ENCODE results near the gene VPS45. TPM values are rescaled to one million over a fixed set of nuclear protein-coding genes. Genes with fewer than 3 reads are reported as not detected.

The VPS45 gene
- polyA plus RNA-seq, 1 of the 3 experiments (the other 2 are of a cell fraction): 31.5 TPM

GRCh38 chr1:150142083-150142482 lies 74.5 kb downstream of the VPS45 start:
- Histone ChIP-seq H3K4me3 (ENCODE audit: low read depth in 2 of 2, low read length in 1 of 2) (no peak overlapping the region), H4K20me1 (ENCODE audit: insufficient read depth) (no peaks in the 10 kb centered on the region), H3K27me3 (ENCODE audit: insufficient read depth) (no peaks in the 10 kb centered on the region), H3K79me2 (ENCODE audit: insufficient read depth) (no peaks in the 10 kb centered on the region; the same call in 1 of the 2 replicates), H3K9me2 (no peaks in the 10 kb centered on the region), H3K9ac (no peak overlapping the region), H3F3A (replicated peaks; ENCODE audit: insufficient read depth) (peaks cover 8% of the 10 kb centered on the region), H3K4me1 (ENCODE audit: control insufficient read depth in 1 of 2, insufficient read depth in 2 of 2, low read depth in 1 of 2, low read length in 1 of 2) (peaks cover 2 to 13% of the 10 kb centered on the region in 2 experiments; a peak in 3 of 4 replicates), H2AFZ (ENCODE audit: low read depth) (no peak overlapping the region), H3K27ac (ENCODE audit: low read depth in 2 of 2, low read length in 1 of 2) (peak overlapping the region in 1 of 2 experiments; percentile 5; a peak in 1 of 4 replicates), H3K9me3 (no peaks in the 10 kb centered on the region), H3K36me3 (replicated peaks in 1 of 2; ENCODE audit: control insufficient read depth in 1 of 2, insufficient read depth in 2 of 2, low read length in 1 of 2) (peaks cover 0 to 18% of the 10 kb centered on the region in 2 experiments), H3K4me2 (no peak overlapping the region; the same call in 1 of the 2 replicates)
- POLR2A ChIA-PET: no interaction called here
- DNase-seq: no peak
- TF ChIP-seq RAD21 (IDR thresholded peaks at IDR 0.05; ENCODE audit: low read length): no peak
- TF ChIP-seq MXI1 (IDR thresholded peaks at IDR 0.05; ENCODE audit: low read depth, low read length): no peak
- TF ChIP-seq NRF1 (IDR thresholded peaks at IDR 0.05; ENCODE audit: low read depth, low read length): no peak
- TF ChIP-seq RXRA (IDR thresholded peaks at IDR 0.05; ENCODE audit: borderline replicate concordance, low read depth): no peak
- TF ChIP-seq ELF1 (IDR thresholded peaks at IDR 0.05): no peak
- TF ChIP-seq TEAD4 (IDR thresholded peaks at IDR 0.05; ENCODE audit: borderline replicate concordance, insufficient read depth): 0 out of 2 replicates have a peak, but pooled peaks have one; percentile 40
- no peak for TF ChIP-seq POLR2AphosphoS5 (IDR thresholded peaks at IDR 0.05; ENCODE audit: low read depth, low read length)
- no peak for TF ChIP-seq EZH2phosphoT487 (IDR thresholded peaks at IDR 0.05; ENCODE audit: borderline replicate concordance, low read depth)
- TF ChIP-seq EP300 (IDR thresholded peaks at IDR 0.05; ENCODE audit: borderline replicate concordance in 1 of 2, low read depth in 1 of 2, low read length in 1 of 2): no peak
- no peak for TF ChIP-seq YY1 (IDR thresholded peaks at IDR 0.05; ENCODE audit: low read depth)
- TF ChIP-seq JUND (IDR thresholded peaks at IDR 0.05): 0 out of 2 replicates have a peak, but pooled peaks have one; percentile 9
- TF ChIP-seq SIN3A (IDR thresholded peaks at IDR 0.05; ENCODE audit: borderline replicate concordance, low read depth, low read length): no peak
- peak; percentile 54 for TF ChIP-seq NFIC (IDR thresholded peaks at IDR 0.05; ENCODE audit: borderline replicate concordance)
- TF ChIP-seq RFX5 (IDR thresholded peaks at IDR 0.05; ENCODE audit: low read length): no peak
- CTCF ChIA-PET: interaction anchor here (1.4 kb wide), 1 partner anchor 45 kb away, joined by 4 read pairs; no protein-coding TSS in a partner anchor

- Histone ChIP-seq H4K20me1 (ENCODE audit: insufficient read depth) (no peaks in the 10 kb centered on the region), H3K79me2 (ENCODE audit: insufficient read depth) (peaks cover 11% of the 10 kb centered on the region), H2AFZ (ENCODE audit: low read depth) (no peak overlapping the region), H3K9me2 (no peaks in the 10 kb centered on the region), H3K4me2 (no peak overlapping the region), H3K27me3 (ENCODE audit: insufficient read depth) (no peaks in the 10 kb centered on the region), H3K4me3 (ENCODE audit: low read depth in 2 of 2, low read length in 1 of 2) (no peak overlapping the region), H3K9me3 (no peaks in the 10 kb centered on the region), H3K9ac (no peak overlapping the region), H3K36me3 (replicated peaks in 1 of 2; ENCODE audit: control insufficient read depth in 1 of 2, insufficient read depth in 2 of 2, low read length in 1 of 2) (peaks cover 0 to 9% of the 10 kb centered on the region in 2 experiments), H3K4me1 (ENCODE audit: control insufficient read depth in 1 of 2, insufficient read depth in 2 of 2, low read depth in 1 of 2, low read length in 1 of 2) (peaks cover 7 to 13% of the 10 kb centered on the region in 2 experiments; a peak in 3 of 4 replicates), H3F3A (replicated peaks; ENCODE audit: insufficient read depth) (peaks cover 12% of the 10 kb centered on the region), H3K27ac (ENCODE audit: low read depth in 2 of 2, low read length in 1 of 2) (no peak overlapping the region)
- 99% methylated on average over 5 of the region's 5 CpGs for WGBS (ENCODE audit: low lambda C conversion rate)
- DNase-seq: no peak
- POLR2A ChIA-PET: no interaction called here
- CTCF ChIA-PET: interaction anchor here (1.4 kb wide), 1 partner anchor 71 kb away, joined by 3 read pairs; no protein-coding TSS in a partner anchor
- TF ChIP-seq FOSL2 (IDR thresholded peaks at IDR 0.05; ENCODE audit: borderline replicate concordance, low read depth): no peak
- no peak for TF ChIP-seq FOXM1 (IDR thresholded peaks at IDR 0.05; ENCODE audit: low read depth)
- TF ChIP-seq NRF1 (IDR thresholded peaks at IDR 0.05; ENCODE audit: low read depth, low read length): no peak
- TF ChIP-seq, protein P1, sequence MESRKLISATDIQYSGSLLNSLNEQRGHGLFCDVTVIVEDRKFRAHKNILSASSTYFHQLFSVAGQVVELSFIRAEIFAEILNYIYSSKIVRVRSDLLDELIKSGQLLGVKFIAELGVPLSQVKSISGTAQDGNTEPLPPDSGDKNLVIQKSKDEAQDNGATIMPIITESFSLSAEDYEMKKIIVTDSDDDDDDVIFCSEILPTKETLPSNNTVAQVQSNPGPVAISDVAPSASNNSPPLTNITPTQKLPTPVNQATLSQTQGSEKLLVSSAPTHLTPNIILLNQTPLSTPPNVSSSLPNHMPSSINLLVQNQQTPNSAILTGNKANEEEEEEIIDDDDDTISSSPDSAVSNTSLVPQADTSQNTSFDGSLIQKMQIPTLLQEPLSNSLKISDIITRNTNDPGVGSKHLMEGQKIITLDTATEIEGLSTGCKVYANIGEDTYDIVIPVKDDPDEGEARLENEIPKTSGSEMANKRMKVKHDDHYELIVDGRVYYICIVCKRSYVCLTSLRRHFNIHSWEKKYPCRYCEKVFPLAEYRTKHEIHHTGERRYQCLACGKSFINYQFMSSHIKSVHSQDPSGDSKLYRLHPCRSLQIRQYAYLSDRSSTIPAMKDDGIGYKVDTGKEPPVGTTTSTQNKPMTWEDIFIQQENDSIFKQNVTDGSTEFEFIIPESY (IDR thresholded peaks at IDR 0.05; ENCODE audit: borderline replicate concordance, low read depth): no peak
- TF ChIP-seq TAF1 (IDR thresholded peaks at IDR 0.05; ENCODE audit: borderline replicate concordance, low read depth, low read length): no peak
- TF ChIP-seq, protein P2, sequence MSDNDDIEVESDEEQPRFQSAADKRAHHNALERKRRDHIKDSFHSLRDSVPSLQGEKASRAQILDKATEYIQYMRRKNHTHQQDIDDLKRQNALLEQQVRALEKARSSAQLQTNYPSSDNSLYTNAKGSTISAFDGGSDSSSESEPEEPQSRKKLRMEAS (IDR thresholded peaks at IDR 0.05; ENCODE audit: low read depth): no peak
- TF ChIP-seq GATA2 (CRISPR knock-in tag; IDR thresholded peaks at IDR 0.05): no peak
- no peak for TF ChIP-seq GABPA (IDR thresholded peaks at IDR 0.05; ENCODE audit: low read depth)
- TF ChIP-seq USF1 (IDR thresholded peaks at IDR 0.05; ENCODE audit: borderline replicate concordance, low read depth): no peak
- TF ChIP-seq, protein P3, sequence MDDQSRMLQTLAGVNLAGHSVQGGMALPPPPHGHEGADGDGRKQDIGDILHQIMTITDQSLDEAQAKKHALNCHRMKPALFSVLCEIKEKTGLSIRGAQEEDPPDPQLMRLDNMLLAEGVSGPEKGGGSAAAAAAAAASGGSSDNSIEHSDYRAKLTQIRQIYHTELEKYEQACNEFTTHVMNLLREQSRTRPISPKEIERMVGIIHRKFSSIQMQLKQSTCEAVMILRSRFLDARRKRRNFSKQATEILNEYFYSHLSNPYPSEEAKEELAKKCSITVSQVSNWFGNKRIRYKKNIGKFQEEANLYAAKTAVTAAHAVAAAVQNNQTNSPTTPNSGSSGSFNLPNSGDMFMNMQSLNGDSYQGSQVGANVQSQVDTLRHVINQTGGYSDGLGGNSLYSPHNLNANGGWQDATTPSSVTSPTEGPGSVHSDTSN (IDR thresholded peaks at IDR 0.05): no peak
- no peak for TF ChIP-seq RAD21 (IDR thresholded peaks at IDR 0.05; ENCODE audit: low read length)
- TF ChIP-seq, protein P4, sequence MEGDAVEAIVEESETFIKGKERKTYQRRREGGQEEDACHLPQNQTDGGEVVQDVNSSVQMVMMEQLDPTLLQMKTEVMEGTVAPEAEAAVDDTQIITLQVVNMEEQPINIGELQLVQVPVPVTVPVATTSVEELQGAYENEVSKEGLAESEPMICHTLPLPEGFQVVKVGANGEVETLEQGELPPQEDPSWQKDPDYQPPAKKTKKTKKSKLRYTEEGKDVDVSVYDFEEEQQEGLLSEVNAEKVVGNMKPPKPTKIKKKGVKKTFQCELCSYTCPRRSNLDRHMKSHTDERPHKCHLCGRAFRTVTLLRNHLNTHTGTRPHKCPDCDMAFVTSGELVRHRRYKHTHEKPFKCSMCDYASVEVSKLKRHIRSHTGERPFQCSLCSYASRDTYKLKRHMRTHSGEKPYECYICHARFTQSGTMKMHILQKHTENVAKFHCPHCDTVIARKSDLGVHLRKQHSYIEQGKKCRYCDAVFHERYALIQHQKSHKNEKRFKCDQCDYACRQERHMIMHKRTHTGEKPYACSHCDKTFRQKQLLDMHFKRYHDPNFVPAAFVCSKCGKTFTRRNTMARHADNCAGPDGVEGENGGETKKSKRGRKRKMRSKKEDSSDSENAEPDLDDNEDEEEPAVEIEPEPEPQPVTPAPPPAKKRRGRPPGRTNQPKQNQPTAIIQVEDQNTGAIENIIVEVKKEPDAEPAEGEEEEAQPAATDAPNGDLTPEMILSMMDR (IDR thresholded peaks at IDR 0.05): no peak
- TF ChIP-seq ELF1 (IDR thresholded peaks at IDR 0.05): no peak
- no peak for TF ChIP-seq YY1 (IDR thresholded peaks at IDR 0.05; ENCODE audit: low read depth)
- TF ChIP-seq JUND (IDR thresholded peaks at IDR 0.05): no peak
These were observed 77.0 kb downstream of the VPS45 start for GRCh38 chr1:150144606-150145005.
